ENCODE measurements around the gene LARP4B.

DNA sequence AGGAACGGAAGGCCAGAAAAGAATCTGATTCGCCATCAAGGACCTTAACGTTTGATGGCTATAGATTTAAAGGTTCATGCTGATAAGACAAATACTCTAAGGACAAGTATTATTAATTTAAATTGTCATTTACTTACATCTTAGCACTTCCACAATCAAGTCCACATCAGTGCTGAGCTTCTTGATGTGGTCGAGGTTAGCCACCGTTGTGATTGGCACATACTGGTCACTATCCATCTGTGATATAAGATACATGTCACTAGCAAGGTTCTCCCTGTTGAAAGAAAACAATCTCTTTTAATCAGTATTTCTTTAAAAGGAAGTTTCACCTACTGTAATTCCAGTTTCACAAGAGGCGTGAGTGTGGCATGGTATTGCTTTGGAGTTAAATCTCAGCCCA is 88.7 kb downstream of the LARP4B start:
- TF ChIP-seq, protein P1, sequence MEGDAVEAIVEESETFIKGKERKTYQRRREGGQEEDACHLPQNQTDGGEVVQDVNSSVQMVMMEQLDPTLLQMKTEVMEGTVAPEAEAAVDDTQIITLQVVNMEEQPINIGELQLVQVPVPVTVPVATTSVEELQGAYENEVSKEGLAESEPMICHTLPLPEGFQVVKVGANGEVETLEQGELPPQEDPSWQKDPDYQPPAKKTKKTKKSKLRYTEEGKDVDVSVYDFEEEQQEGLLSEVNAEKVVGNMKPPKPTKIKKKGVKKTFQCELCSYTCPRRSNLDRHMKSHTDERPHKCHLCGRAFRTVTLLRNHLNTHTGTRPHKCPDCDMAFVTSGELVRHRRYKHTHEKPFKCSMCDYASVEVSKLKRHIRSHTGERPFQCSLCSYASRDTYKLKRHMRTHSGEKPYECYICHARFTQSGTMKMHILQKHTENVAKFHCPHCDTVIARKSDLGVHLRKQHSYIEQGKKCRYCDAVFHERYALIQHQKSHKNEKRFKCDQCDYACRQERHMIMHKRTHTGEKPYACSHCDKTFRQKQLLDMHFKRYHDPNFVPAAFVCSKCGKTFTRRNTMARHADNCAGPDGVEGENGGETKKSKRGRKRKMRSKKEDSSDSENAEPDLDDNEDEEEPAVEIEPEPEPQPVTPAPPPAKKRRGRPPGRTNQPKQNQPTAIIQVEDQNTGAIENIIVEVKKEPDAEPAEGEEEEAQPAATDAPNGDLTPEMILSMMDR (IDR thresholded peaks at IDR 0.05; ENCODE audit: low read depth, low read length, poor library complexity, severe bottlenecking), result no peak
- no peak for TF ChIP-seq EZH2phosphoT487 (IDR thresholded peaks at IDR 0.05; ENCODE audit: borderline replicate concordance, low read length)

All from DOHH2 (cell line).